Activated CD4-positive, CD25-positive, alpha-beta regulatory T cell (primary cell): ENCODE data around the gene IZUMO1R.
"Not testable (repeated sequence)": the region's sequence is repeated elsewhere in the genome, so short reads cannot be mapped to it uniquely, and the experiment has no call there.

Experiments
- DNase-seq, 4 experiments: peaks; one replicate each; lab custom pipeline; 2025; lab: John Stamatoyannopoulos, UW

IZUMO1R gene

GRCh38 chr11:94326947-94327346 is 22.6 kb downstream of the IZUMO1R start:
- DNase-seq: no peak

- no peak for DNase-seq
Observed at GRCh38 chr11:94328587-94329080, 24.3 kb downstream of the IZUMO1R start.

DNA sequence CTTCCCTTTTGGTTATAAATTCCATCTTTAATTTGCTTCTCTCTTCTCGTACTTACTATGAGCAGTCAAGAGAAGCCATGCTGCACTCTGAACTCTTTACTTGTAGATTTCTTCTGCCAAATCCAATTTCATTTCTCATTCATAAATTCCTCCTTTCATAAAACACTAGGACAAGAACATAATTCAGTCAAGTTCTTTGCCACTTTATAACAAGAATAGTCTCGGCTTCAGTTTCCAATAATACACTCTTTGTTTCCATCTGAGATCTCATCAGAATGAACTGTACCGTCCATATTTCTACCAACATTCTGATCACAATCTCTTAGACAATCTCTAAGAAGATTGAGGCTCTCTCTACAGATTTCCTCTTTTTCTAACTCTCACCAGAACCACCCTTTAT is 25.1 kb downstream of the IZUMO1R start:
- no peak for DNase-seq

- DNase-seq: no peak
Observed at GRCh38 chr11:94330789-94331188, 26.4 kb downstream of the IZUMO1R start.

GRCh38 chr11:94332814-94333213 is 28.4 kb downstream of the IZUMO1R start:
- no peak for DNase-seq

- DNase-seq: no peak
Observed at GRCh38 chr11:94336033-94336432, 31.7 kb downstream of the IZUMO1R start.

DNA sequence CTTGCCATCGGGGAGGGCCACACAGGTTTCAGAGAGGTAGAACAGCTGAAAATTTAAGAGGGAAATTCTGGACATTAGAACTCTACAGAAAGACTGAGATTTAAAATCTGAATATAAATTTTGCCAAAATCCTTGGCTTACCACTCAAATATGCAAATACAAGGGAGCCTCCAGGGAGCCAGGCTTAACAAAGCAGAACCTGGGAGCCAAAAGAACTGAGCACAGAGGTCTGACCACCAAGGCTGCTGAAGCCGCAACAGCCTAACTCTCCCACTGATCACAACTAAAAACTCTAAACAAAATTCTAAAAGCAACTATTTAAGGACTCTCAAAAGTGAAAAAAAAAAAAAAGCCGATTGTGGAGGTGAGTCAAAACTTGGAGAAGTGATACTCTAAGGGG is 34.3 kb downstream of the IZUMO1R start:
- DNase-seq: no peak

GRCh38 chr11:94342250-94342649 is 37.9 kb downstream of the IZUMO1R start:
- no peak for DNase-seq

GRCh38 chr11:94343495-94343894 is 39.1 kb downstream of the IZUMO1R start:
- DNase-seq: no peak

DNA sequence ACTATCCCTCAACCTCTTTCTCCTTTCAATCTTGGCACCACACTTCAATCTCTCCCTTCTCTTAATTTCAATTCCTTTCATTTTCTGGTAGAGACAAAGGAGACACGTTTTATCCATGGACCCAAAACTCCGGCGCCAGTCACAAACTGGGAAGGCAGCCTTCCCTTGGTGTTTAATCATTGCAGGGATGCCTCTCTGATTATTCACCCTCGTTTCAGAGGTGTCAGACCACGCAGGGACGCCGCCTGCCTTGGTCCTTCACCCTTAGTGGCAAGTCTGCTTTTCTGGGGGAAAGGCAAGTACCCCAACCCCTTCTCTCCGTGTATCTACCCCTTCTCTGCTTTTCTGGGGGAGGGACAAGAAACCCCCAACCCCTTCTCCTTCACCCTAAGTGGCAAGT is 41.9 kb downstream of the IZUMO1R start:
- DNase-seq: not testable (repeated sequence)

DNA sequence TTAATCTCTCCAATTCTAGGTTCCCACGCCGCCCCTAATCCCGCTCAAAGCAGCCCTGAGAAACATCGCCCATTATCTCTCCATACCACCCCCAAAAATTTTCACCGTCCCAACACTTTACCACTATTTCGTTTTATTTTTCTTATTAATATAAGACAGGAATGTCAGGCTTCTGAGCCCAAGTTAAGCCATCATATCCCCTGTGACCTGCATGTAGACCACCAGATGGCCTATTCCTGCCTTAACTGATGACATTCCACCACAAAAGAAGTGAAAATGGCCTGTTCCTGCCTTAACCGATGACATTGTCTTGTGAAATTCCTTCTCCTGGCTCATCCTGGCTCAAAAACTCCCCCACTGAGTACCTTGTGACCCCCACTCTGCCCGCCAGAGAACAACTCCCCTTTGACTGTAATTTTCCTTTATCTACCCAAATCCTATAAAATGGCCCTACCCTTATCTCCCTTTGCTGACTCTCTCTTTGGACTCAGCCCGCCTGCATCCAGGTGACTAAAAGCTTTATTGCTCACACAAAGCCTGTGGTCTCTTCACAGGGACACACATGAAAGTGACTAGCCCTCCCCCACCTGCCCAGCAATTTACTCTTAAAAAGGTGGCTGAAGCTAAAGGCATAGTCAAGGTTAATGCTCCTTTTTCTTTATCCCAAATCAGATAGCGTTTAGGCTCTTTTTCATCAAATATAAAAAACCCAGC is 46.6 kb downstream of the IZUMO1R start:
- not testable (repeated sequence) for DNase-seq
